GM19238 (cell line): ENCODE data around the gene CLN6.

Experiments used
- DNase-seq: peaks from one replicate; pipeline ENCODE4 v3.0.0; 2011; ENCODE audit warnings: low spot score; ENCODE audit not compliant: insufficient read length

CLN6 gene

DNA sequence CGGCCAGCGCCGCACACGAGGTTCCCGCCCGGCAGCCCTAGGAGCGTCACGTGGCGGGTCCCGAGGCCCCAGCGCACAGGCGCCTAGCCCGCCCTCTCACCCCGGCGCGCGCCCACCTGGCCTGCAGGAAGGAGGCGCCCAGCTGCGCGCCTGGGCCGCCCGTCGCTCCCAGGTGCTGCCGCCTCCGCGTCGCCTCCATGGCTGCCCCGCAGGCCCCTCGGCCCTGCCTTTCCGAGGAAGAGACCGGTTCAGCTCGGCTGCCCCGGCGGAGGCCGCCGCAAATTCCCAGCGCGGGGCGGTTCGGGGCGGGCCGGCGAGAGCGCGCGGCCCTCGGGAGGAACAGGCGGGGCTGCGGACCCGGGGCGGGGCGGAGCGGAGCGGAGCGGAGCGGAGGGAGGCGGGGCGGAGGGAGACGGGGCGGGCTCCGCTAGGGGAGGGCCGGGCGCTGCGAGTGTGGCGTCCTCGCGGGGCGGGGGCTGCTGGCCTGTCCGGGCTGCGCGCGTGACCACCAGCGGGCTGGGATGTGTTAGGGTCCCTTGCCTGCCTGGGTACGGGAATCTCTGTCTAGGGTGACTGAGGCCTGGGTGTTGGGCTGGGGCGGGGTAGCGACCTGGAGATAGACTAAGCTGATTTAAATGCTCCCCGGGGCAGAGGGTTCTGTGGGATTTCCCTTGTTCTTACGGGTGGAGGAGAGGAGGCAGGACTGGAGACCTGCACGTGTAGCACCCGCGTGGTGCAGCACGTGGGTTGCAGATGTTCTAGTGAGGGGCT lies at the start of gene CLN6:
TSS of gene CLN6 (minus strand) at position 343 of the 771 bp plus-strand sequence. CDS start at position 199, 144 bp downstream.
- DNase-seq: peak; percentile 88

DNA sequence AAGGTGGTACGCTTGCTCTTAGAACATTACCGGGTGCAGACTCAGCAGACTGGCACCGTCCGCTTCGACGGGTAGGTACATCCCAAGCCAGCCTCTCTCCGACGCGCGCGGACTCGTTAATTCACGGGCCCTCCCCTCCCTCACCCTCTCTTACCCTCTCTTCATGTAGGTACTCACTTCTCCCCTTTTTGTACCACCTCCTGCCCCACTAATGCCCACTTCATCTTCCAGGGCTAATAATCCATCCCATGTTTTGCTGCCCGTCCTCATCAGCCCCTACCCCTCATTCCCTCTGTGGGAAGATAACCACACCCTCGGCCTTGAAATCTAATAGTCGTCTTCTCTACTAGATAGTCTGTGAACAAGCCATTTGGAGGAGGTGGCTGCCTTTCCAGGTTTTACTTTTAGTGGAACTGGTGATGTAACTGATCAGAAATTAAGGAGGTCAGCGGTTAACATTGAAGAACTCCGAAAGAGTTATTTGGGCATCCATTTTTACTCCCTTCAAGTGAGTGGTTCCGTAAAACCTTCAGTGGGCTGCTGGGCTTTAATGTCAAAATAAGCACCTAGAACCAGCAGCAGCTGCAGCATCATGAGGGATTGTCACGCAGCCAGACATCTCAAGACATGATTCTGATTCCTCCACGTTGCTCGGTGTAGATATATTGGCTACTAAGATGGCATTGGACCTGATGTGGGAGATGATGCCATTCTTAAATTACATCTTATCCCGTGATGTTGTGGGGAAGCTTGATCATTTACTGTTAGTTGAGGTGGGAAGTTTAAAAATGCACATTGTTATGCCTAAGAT lies 49.3 kb upstream of the CLN6 start:
- DNase-seq: no peak

DNA sequence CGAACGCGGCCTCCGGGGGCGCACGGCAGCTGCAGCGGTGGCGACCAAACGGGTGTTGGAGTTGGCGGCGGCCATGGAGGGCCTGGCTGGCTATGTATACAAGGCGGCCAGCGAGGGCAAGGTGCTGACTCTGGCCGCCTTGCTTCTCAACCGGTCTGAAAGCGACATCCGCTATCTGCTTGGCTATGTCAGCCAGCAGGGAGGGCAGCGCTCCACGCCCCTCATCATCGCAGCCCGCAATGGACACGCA lies 48.7 kb upstream of the CLN6 start:
- no peak for DNase-seq

DNA sequence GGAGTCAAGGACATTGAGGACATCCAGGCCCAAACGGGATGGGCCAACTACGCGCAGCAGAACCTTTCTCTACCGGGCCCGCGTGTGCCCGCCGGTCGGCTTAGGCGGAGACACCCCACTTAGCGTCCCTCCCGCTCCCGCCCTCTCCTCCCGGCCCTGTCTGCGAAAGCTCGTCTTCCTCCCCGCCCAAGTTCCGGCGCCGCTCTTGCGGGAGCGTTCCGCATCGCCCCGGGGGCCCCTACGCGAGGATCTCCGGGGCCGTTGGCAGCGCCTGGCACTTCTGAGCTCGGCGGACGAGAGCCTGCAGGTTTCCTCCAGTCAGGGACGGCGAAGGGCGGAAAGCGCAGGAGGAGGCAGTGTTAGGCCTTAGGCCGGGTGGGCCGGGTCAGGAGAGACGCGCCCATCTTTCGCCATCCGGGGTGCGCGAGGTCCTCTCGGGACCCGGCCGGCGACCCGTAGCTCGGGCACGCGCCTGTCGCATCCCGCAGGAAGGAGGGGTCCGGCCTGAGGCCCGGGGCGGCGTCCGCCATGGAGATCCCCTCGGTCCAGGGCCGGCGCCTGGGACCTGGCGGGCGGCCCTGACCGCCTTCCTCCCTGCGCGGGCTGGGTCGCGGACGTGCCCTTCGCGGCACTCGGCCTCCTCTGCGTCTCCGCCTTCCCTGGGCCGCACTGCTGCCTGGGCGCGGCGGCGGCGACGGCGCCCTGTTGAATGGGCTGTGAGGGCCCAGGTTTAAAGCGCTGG lies 48.2 kb upstream of the CLN6 start, which contains the start of gene FEM1B:
TSS of gene FEM1B (plus strand) at position 143 of the 742 bp plus-strand sequence. CDS start 673 bp downstream, outside the sequence.
- DNase-seq: peak; percentile 81

DNA sequence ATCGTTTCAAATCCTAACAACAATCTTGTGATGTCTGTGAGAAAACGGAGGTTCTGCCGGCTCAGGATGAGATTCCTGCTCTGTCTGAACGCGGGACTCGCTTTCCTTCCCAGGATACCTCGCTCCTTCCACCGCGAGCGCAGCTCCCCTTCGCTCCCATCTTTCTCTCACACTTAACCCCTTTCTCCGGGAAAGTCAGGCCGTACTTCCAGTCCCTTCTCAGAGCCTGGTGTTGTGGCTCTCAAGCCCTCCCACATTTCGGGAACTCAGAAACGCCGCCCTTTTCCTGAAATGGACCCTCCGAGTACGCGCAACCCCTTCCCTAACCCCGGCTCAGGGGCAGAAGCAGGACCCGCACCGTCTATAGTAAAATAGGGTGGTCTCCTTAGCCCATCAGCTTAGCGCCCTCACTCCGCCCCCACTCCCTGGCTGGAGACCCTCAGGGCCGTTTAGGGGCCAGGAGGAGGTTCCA lies 47.6 kb upstream of the CLN6 start:
- DNase-seq: peak; percentile 18

DNA sequence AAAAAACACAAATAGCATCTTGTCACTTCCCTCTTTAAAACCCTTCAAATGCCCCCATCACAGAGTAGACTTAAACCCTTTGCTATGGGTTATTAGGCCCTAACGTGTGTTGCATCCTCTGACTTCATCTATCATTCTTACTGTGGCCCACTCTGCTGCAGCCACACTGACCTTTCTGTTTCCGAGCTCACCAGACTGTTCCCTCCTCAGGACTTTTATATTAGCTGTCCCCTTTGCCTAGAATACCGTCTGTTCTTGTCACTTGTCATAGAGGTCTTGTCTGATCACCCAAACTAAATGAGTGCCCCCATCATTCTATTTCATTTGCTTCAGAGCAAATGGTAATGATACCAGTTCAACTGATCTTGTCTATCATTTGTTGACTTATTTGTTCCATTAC lies 47.1 kb upstream of the CLN6 start:
- no peak for DNase-seq

DNA sequence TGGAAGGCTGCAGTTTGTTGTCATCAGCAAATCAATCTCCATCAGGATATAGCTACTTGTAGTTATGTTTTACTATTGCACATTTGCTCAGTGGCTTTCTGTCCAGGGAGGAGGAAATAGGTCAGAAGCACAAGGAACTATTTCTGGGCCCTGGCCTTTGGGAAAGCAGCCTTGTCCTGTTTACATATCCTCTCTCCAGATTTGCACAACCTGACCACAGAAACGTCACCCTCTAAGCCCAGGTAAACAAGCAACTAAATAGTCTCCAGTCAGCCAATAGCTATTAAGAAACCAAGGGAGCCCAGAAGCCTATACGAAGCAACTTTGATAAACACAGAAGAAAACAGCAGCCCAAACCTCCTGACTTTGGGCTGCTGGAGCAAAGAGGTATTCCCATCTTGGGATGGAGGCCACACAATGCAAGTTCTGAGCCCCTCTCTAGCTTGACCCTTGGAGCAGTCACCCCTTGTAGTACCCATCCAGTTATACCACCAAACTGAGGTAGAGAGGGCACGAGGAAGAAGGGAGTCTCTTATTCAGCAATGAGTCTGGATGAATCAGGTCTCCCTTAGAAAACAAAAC lies 45.7 kb upstream of the CLN6 start:
- no peak for DNase-seq

DNA sequence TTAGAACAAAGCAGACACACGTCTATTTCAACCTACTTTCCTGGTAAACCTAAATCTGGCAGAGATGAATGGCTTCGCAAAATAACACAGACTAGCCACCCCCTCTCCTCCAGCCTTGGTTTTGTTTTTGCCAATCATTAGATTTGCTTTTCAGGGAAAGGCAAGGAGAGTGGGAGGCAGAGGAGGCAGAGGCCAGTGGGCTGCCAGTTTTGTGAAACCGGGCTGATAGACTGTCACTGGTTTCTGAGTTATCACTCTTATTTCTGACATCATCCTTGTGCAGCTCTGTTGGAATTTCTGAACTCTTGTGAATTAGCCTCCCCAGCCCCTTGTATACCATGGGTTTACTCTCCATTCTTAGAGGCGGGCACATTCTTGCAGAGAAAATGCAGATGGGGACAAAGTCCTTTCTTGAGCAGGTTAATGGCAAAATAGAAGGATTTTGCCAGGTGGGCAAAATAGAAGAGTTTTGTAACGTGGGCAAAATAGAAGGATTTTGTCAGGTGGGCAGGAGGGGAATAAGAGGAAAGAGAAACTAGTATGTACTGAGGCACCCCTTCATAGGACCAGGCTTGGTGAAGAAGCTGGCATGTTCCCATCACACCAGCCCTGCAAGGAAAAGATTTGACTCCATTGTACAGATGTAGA lies 44.8 kb upstream of the CLN6 start:
- DNase-seq: no peak

DNA sequence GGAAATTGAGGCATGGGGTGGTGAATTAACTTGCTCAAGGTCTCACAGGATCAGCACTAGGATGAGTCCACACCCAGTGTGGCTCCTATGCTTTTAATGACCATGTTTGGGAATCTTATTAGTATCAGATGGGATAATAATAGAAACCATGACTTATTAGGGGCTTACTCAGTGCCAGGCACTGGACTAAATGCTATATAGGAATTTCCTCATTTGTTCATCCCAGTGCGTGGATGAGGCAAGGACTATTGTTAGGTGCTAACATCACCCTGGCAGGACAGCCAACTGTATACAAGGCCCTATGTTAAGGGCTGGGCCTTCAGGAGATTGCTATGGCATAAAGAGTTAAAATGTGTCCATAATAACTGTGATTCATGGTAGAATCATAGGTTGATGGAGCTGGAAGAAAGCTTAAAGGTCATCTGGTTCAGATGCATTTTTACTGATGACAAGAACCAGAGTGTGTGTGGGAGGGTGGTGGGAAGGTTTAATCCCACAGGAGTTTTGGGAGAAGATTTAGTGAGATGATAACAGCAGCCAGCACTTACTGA lies 43.3 kb upstream of the CLN6 start:
- DNase-seq: no peak

DNA sequence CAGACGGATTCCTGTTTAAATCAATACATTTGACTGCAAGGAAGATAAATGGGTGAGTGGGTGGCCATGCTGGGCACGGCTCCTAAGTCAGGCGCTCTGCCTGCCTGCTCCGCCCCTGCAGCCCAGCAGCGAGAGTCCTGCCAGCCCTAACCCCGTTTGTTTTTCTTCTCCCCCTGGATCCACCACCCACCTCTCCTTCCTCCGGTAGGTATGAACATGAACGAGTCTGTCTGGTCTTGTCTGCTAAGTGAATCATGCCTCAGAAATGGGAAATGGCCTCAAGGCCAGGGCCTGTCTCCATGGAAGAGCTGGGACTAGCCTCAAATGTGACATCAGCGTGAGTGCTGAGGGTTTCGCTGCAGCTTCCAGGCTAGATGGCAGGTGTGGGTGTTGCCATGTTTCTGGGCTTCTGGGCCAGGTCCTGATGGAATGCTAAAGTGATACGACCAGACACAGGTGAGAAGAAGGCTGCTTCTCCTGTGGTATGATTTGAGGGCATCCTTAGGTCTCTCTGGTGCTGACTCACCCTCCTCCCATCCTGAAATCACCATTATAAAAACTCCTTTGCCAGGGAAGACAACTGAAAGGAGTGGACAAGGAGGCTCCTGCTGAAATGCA lies 42.4 kb upstream of the CLN6 start:
- no peak for DNase-seq

DNA sequence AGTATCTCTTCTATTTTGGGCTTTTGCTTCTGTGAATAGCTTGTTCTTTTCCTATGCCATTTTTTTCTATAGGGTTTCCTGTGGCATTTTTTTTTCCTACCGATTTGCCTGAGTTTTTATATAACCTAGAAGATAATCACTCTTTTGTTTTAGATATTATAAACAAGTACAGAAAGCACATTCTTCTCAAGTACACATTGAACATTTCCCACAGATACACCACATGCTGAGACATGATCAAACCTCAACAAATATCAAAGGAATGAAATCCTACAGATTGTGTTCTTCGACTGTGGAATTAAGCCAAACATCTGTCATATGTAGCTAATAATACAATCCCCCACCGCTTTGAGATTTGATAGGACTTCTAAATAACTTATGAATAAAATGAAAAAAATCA lies 38.9 kb upstream of the CLN6 start:
- no peak for DNase-seq

DNA sequence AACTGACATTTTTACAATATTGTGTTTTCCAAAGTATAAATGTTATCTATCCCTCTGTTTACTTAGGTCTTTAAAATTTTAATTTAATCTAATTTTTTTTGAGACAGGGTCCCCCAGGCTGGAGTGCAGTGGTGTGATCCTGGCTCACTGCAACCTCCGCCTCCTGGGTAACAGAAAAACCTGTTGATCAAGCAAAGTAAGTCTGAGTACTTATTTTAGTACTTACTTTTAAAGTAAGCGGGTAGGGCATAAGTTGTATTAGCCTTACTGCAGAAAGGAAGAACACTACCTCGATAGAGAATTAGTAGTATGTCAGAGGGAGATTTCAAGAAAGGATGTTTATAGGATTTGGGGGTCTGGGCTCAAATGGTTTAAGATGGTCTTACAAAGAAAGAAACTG lies 36.1 kb upstream of the CLN6 start:
- no peak for DNase-seq

DNA sequence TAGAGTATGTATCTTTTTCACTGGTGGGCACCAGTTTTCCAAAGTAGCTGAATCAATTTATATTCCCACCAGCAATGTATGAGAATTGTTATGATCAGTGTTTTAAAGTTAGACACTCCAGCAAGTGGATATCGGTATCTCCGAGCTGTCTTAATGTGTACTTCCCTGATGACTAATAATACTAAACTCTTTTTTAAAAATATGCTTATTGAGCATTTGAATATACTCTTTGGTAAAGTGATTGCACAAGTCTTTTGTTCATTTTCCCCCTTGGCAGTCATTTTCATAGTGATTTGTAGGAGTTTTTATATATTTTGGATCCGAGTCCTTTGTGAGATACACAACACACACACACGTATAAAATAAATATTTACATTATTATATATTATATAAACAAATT lies 35.6 kb upstream of the CLN6 start:
- no peak for DNase-seq

DNA sequence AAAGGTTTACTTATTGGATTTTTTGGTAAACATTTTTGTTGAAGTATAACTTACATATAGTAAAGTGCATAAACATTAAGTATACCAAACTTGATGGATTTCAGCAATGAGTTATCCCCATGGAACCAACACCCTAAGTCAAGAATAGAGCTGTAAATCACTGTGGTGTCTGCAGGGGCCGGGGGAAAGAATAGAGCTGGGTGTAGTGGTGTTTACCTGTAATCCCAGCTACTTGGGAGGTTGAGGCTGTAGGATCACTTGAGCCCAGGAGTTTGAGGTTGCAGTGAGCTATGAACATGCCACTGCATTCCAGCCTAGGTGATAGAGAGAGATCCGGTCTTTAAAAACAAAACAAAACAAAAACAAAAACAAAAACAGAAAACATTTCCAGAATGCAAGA lies 34.8 kb upstream of the CLN6 start:
- DNase-seq: no peak

DNA sequence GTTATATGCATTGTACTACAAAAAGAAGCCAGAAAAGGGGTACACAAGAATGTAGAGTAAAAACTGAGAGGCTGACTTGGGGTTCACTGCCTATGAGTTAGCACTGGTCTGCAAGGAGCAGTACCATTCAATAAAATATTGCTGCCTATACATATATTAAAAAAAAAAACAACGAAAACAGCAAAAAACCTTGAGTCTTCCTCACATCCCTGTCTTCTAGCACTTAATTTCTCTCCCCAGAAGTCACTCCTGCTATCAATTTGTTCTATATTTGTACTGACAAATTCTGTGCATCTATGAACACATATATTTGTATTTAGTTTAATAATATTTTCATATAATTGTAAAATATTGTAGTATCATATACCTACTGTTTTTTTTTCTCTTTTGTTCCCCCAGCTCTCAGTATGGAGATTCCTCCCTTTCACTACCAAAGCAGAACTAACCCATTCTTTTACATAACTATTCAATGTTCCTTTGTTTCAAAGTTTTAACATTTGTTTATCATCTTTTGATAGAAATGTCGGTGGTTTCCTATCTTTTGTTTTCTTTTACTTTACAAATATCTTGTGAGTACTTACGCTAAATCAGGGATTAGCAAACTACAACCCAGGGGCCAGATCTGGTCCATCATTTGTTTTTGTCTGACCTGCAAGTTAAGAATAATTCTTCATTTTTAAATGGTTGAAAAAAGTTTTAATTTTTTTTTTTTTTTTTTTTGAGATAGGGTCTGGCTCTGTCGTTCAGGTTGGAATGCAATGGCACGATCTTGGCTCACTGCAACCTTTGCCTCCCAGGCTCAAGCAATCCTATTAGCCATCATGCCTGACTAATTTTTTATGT lies 33.2 kb upstream of the CLN6 start:
- DNase-seq: no peak

DNA sequence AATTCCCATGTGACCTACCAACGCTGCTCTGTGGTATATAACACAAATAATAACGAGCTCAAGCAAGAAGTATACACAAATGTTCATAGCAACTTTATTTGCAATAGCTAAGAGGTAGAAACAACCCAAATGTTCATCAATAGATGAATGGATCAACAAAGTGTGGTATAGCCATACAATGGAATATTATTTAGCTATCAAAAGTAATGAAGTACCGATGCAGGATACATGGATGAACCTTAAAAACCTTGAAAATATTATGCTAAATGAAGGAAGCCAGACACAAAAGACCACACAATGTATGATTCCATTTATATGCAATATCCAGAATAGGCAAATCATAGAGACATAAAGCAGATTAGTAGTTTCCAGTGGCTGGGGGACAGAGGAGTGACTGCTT lies 32.5 kb upstream of the CLN6 start:
- no peak for DNase-seq

DNA sequence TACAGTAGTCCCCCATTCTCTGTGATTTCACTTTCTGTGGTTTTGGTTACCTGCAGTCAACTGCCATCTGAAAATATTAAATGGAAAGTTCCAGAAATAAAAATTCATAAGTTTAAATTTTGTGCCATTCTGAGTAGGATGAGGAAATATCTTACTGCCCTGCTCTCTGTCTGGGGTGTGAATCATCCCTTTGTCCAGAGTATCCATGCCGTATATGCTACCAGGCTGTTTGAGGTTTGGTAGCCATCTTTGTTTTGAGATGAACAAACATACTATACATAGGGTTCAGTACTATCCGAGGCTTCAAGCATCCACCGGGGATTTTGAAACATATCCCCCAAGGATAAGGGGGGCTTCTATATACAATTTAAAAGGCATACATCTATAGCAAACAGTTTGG lies 31.7 kb upstream of the CLN6 start:
- no peak for DNase-seq

DNA sequence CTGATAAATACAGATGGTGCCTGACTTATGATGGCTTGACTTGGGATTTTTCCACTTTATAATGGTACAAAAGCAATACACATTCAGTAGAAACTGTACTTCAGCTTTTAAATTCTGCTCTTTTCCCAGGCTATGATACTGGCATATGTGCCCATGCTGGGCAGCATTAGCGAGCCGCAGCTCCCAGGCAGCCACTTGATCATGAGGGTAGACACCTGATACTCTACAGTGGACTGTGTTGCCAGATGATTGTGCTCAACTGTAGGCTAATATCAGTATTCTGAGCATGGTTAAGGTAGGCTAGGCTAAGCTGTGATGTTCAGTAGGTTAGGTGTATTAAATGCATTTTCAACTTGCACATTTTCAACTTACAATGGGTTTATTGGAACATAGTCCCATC lies 30.4 kb upstream of the CLN6 start:
- no peak for DNase-seq

DNA sequence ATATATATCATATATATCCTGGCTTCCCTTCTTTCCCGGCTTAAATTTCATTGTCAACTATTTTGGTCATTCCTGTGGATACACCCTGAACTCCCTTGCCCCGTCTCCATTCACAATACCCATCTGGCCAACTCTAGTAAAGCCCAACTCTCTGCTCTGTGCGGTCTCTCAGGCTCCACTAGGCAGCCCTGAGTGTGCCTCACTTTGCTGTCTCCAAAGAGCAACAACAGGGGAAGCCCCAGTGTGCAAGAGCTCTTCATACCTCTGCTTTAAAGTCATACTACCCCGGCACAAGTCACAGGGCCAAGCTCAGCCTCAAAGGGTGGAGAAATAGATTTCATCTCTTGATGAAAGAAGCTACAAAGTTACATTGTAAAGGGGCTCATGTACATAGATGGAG lies 29.2 kb upstream of the CLN6 start:
- no peak for DNase-seq
